Measurements from ENCODE around the gene MAST1.
A peak's percentile ranks its signal among the peaks of the same experiment; 100 is the strongest.
"Not testable (repeated sequence)": the region's sequence is repeated elsewhere in the genome, so short reads cannot be mapped to it uniquely, and the experiment has no call there.

MAST1 gene

DNA sequence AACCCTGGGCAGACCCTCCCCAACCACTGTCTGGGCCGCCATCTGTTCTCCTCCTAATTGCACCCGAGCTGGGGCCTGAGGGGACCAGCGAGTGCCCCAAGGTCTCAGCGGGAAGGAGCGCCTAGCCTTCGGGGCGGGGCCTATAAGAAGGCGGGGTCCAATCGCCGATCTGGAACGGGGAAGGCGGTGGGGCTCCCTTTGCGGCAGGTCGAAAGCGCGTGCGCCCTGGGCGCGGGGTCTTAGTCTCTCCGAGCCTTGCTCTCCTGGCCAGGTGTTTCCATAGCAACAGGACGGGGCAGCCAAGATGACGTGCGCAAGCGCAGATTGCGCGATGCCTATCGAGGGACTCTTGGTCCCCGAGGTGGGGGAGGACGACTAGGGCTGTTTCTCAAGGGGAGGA is 2.8 kb downstream of the MAST1 start:
- DNase-seq = no peak

DNA sequence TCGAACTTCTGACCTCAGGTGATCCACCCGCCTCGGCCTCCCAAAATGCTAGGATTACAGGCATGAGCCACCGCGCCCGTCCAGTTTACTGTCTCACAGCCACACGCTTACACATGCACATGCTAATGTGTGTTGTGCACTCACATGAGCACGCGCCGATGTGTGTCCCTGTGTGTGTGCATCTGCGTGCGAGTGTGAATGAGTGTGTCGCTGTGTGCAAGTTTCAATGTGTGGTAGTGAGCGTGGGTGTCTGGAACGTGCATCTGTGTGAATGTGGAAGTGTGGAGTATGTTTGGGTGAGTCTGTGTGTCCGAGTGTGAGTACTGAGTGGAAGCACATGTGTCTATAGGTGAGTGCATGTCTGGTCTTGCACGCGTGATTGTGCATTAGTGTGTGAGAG is 4.2 kb downstream of the MAST1 start:
- no peak for DNase-seq

- DNase-seq = no peak
Measured at GRCh38 chr19:12843328-12843727, 5.0 kb downstream of the MAST1 start.

DNA sequence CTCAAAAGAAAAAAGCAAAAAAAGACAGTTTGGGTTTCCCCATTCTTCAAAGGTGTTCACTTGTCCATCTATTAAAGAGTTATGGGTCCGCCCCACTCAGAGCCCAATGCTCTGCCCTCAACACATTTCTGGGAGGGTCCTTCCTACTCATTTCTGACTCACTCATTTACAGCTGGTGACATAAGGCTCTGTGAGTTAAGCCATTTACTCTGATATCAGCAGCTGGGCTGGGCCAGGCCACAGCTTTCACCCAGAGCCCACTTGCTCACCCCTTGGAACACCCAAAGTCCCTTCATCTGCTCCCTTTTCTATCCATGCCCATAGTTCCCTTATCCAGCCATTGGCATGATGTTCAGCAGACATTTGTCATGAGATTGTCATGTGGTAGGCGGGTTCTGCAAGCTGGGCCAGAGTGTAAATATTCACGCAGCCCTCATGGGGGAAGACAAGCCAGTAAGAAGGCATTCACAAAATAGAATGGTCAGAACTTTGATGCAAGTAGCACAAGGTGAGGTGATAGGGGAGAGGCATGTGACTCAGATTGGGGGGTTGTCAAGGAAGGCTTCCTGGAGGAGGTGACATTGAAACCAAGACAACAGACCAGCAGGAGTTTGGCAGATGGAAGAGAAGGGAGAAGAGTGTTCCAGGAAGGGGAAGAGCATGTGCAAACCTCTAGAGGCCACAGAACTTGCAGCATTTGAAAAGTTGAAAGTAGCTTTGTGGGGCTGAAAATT is 5.9 kb downstream of the MAST1 start:
- no peak for DNase-seq

DNA sequence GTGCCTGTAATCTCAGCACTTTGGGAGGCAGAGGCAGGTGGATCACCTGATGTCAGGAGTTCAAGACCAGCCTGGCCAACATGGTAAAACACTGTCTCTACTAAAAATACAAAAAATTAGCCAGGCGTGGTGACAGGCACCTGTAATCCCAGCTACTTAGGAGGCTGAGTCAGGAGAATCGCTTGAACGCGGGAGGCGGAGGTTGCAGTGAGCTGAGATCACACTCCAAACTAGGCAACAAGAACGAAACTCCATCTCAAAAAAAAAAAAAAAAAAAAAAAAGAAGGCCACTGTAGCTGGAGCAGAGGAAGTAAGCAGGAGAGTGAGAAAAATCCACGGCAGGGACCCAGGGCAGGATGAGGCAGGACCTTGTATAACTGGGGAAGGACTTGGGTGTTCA is 8.3 kb downstream of the MAST1 start:
- DNase-seq = not testable (repeated sequence)

DNA sequence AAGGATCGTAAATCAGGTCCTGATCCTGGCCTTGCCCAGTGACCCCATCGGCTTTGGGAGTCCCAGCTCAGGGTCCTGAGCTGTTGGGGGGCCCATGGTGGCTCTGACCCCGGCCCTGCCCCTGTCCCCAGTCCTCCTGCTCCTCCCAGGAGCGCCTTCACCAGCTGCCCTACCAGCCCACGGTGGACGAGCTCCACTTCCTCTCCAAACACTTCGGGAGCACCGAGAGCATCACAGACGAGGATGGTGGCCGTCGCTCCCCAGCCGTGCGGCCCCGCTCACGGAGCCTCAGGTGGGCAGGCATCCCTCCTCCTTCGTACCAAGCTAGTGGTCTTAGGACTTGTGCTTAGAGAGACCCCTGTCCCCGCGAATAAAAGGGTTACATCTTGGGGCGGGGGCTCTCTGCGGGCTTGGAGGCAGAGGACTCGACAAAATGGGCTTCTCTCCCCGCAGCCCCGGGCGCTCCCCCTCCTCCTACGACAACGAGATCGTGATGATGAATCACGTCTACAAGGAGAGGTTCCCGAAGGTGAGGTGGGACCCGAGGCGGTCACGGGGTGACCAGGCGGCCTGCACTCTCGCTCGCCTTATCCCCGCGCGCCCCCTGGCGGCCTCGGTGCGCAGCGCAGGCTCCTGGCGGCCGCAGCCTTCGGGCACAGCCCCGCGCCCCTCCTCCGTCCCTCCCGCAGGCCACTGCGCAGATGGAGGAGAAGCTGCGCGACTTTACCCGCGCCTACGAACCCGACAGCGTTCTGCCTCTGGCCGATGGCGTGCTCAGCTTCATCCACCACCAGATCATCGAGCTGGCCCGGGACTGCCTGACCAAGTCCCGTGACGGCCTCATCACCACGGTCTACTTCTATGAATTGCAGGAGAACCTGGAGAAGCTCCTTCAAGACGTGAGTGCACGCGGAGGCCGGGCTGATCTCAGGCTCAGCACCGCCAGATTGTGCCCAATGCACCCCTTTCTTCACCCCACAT is 9.1 kb downstream of the MAST1 start:
- DNase-seq = peak; percentile 62

DNA sequence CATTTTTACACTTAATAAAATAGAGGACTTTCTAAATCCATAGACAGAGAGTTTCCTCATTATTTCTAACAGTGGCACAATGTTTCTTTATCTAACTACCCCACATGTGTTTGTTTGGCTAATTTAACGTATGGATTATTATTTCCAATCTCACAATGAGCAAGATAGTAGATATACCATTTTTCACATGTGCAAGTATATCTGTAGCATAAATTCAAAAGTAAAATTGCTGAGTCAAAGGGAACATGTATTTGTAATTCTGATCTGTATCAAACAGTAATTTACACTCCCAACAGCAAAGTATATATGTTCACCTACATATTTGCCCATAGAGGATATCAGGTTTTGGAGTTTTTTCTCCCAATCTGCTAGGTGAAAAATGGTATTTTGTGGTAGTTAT is 18.3 kb downstream of the MAST1 start:
- no peak for DNase-seq

DNA sequence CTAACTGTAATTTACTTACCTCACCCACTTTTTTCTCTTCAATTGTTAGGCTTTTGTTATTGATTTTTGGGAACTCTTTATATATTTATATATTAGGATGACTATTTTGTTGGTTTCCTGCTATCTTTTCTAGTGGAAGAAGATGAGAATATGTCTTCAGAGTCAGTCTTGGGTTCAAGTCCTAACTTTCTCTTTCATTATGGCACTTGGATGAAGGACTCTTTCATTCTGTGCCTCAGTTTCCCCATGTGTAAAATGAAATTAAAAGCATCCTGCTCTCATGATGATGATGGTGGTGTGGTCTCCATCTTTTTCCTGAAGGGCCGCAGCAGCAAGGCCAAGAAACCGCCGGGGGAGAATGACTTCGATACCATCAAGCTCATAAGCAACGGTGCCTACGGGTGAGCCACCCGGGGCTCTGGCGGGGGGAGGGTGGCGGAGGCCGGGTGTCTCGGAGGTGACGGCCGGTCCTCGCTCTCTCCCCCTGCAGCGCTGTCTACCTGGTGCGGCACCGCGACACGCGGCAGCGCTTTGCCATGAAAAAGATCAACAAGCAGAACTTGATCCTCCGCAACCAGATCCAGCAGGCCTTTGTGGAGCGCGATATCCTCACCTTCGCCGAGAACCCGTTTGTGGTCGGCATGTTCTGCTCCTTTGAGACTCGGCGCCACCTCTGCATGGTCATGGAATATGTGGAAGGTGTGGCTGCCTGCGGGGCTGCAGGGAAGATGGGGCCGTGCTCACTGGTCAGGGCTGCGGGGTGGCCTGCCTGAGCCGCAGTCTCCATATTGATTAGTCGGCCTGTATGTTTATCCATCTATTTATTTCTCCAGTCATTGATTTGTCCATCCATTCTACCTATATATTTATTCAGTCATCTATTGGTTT is 20.0 kb downstream of the MAST1 start:
- no peak for DNase-seq

- DNase-seq = no peak
Measured at GRCh38 chr19:12859546-12859945, 21.2 kb downstream of the MAST1 start.

DNA sequence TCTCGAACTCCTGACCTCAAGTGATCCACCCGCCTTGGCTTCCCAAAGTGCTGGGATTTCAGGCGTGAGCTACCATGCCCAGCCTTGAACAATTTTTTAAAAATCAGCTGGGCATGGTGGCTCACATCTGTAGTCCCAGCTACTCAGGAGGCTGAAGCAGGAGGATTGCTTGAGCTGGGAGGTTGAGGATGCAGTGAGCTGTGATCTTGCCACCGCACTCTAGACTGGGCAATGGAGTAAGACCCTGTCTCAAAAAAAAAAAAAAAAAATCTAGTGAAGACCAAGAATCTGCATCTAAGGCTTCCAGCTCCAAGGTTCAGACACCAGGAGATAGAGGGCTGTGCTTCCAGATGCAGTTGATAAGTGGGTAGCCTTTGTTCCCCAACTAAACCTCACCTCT is 25.8 kb downstream of the MAST1 start:
- no peak for DNase-seq

DNA sequence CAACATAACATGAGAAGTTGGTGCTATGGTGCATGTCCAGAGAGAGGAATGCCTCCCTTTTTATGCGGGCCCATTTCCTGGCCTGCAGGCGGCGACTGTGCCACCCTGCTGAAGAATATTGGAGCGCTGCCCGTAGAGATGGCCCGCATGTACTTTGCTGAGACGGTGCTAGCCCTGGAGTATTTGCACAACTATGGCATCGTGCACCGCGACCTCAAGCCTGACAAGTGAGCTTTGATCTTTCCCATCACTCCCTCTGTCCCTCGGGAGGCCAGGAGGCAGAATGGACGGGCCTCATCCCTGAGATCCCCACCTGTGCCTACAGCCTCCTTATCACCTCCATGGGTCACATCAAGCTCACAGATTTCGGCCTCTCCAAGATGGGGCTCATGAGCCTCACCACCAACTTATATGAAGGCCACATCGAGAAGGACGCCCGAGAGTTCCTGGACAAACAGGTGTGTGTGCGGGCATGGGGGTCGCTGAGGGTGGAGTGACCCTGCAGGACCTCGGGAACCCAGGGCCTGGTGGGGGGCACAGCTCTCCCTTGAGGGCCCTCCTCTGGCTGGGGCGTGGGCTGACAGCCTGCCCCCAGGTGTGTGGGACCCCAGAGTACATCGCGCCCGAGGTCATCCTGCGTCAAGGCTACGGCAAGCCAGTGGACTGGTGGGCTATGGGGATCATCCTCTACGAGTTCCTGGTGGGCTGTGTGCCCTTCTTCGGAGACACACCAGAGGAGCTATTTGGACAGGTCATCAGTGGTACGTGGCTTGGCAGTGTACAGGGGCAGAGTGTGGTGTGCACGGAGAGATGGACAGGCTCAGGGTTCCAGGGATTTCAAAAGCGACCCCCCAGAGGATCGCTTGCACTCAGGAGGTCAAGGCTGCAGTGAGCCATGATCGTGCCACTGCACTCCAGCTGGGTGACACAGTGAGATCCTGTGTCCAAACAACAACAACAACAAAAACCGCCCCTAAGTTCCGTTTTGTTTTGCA is 26.7 kb downstream of the MAST1 start:
- no peak for DNase-seq

- DNase-seq = no peak
Measured at GRCh38 chr19:12865746-12866415, 27.6 kb downstream of the MAST1 start.

- DNase-seq = no peak
Measured at GRCh38 chr19:12866416-12867119, 28.3 kb downstream of the MAST1 start.

- DNase-seq = no peak
Measured at GRCh38 chr19:12867120-12868099, 29.1 kb downstream of the MAST1 start.

- DNase-seq = no peak
Measured at GRCh38 chr19:12868540-12869112, 30.3 kb downstream of the MAST1 start.

- DNase-seq = no peak
Measured at GRCh38 chr19:12871681-12872080, 33.4 kb downstream of the MAST1 start.

GRCh38 chr19:12872255-12872654 is 33.9 kb downstream of the MAST1 start:
- no peak for DNase-seq

- DNase-seq = no peak
Measured at GRCh38 chr19:12872941-12873890, 34.9 kb downstream of the MAST1 start.
